HG03095 (cell line): ENCODE results near the gene METTL9.
"Not testable (repeated sequence)": the region's sequence is repeated elsewhere in the genome, so short reads cannot be mapped to it uniquely, and the experiment has no call there.

Experiments used
- ATAC-seq: cut with Tn5 transposase; IDR thresholded peaks from one replicate; pipeline ENCODE4 v1.9.1; 2021; ENCODE audit warnings: moderate library complexity; ENCODE audit not compliant: unreplicated experiment

METTL9 gene

GRCh38 chr16:21610006-21610544 is 10.7 kb downstream of the METTL9 start:
- ATAC-seq, result no peak

- no peak for ATAC-seq
These were observed 11.4 kb downstream of the METTL9 start for GRCh38 chr16:21610766-21611165.

GRCh38 chr16:21611198-21611555 is 11.8 kb downstream of the METTL9 start:
- no peak for ATAC-seq

GRCh38 chr16:21611556-21612384 is 12.4 kb downstream of the METTL9 start:
- no peak for ATAC-seq

- ATAC-seq, result no peak
These were observed 14.0 kb downstream of the METTL9 start for GRCh38 chr16:21613361-21613760.

- ATAC-seq, result no peak
These were observed 14.4 kb downstream of the METTL9 start for GRCh38 chr16:21613781-21614180.

GRCh38 chr16:21614896-21615295 is 15.5 kb downstream of the METTL9 start:
- ATAC-seq, result no peak

- ATAC-seq, result no peak
These were observed 18.2 kb downstream of the METTL9 start for GRCh38 chr16:21617607-21618006.

- ATAC-seq, result no peak
These were observed 18.9 kb downstream of the METTL9 start for GRCh38 chr16:21618281-21618680.

- ATAC-seq, result no peak
These were observed 20.5 kb downstream of the METTL9 start for GRCh38 chr16:21619765-21620425.

- ATAC-seq, result no peak
These were observed 21.2 kb downstream of the METTL9 start for GRCh38 chr16:21620592-21620991.

- no peak for ATAC-seq
These were observed 23.2 kb downstream of the METTL9 start for GRCh38 chr16:21622545-21622944.

- no peak for ATAC-seq
These were observed 25.6 kb downstream of the METTL9 start for GRCh38 chr16:21625026-21625425.

- ATAC-seq, result no peak
These were observed 27.4 kb downstream of the METTL9 start for GRCh38 chr16:21626659-21627277.

GRCh38 chr16:21628121-21628726 is 28.8 kb downstream of the METTL9 start:
- ATAC-seq, result no peak

GRCh38 chr16:21628772-21629171 is 29.4 kb downstream of the METTL9 start:
- ATAC-seq, result no peak

GRCh38 chr16:21629616-21630539 is 30.5 kb downstream of the METTL9 start:
- not testable (repeated sequence) for ATAC-seq

GRCh38 chr16:21630866-21631265 is 31.5 kb downstream of the METTL9 start:
- not testable (repeated sequence) for ATAC-seq

GRCh38 chr16:21631376-21631775 is 32.0 kb downstream of the METTL9 start:
- ATAC-seq, result not testable (repeated sequence)

- not testable (repeated sequence) for ATAC-seq
These were observed 32.7 kb downstream of the METTL9 start for GRCh38 chr16:21631951-21632575.
